ENCODE results near the gene MAGEA8. TPM values are rescaled to one million over a fixed set of nuclear protein-coding genes. Genes with fewer than 3 reads are reported as not detected.

MAGEA8 gene
- total RNA-seq: not detected in 2 replicates

GRCh38 chrX:149881081-149881711 is at the start of gene MAGEA8:
MAGEA8 (plus strand) TSS chrX:149881183; CDS start chrX:149884273, 3,090 bp downstream.

GRCh38 chrX:149929400-149929799 is 48.4 kb downstream of the MAGEA8 start, which contains the start of gene HSFX4:
HSFX4 (plus strand) TSS chrX:149929573; CDS start chrX:149929645, 72 bp downstream.

Other genes starting within 250 kb of the MAGEA8 start
- 10.3 and 21.6 TPM in 2 replicates for gene TMEM185A, start 249.4 kb upstream of the MAGEA8 start, total RNA-seq
- gene MAGEA11, start 169.1 kb upstream of the MAGEA8 start, total RNA-seq: not detected in 2 replicates
- 0.26 and 0.88 TPM in 2 replicates for gene HSFX1, start 107.1 kb upstream of the MAGEA8 start, total RNA-seq
- not detected in 2 replicates for gene MAGEA9, start 99.3 kb upstream of the MAGEA8 start, total RNA-seq
- gene HSFX4, start 48.4 kb downstream of the MAGEA8 start, total RNA-seq: not detected in 2 replicates
- 20.1 and 34.6 TPM in 2 replicates for gene EOLA2, start 57.3 kb downstream of the MAGEA8 start, total RNA-seq

Measured in epithelial cell of alveolus of lung (primary cell).